ENCODE measurements around the gene ACKR3.

The ACKR3 gene

DNA sequence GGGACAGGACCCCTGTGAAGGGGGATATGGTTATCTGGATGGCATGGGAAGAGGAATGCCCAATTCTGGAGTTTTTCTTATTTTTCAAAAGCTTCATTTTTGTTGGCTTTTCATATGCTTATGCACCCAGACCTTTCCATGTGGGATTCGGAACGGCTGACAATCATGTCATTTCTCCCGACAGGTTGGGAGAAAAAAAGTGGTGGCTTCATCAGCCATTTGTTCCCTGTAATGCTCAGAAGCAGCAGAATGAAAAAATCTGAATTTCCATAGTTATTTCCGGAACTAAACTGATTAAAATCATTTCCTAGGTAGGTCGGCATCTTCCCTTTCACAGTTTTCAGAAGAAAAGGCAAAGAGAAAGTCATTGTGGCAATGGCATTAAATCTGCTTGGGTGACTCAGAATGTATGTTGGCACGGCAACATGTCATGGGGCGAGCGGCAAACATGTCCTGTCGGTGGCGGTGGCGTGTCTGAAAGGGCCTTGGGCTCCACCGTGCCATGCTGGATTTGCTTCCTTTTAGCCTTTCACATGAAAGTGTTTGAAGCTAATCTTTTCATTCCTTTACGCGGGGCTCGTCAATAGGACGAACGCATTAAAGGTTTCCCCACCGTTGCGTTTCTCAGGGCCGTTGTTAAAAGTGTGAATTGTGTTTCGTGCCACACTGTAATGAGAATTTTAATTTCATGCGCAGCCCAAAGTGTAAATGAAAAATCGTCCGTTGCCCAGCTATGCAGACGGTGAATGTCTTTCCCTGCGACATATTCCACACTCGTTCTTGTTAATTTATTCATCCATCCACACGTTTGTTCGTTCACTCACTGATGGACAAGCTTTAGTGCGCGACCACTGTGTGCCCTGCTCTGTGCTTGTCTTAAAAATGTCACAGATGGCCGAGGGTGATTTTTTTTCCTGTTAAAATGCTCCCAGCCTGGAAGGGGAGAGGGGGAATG, 18.5 kb downstream of the ACKR3 start:
- no peak for DNase-seq

GRCh38 chr2:236588932-236589592, 19.4 kb downstream of the ACKR3 start:
- no peak for DNase-seq

GRCh38 chr2:236590846-236591245, 21.2 kb downstream of the ACKR3 start:
- DNase-seq, result no peak

GRCh38 chr2:236592821-236593220, 23.2 kb downstream of the ACKR3 start:
- DNase-seq, result no peak

DNA sequence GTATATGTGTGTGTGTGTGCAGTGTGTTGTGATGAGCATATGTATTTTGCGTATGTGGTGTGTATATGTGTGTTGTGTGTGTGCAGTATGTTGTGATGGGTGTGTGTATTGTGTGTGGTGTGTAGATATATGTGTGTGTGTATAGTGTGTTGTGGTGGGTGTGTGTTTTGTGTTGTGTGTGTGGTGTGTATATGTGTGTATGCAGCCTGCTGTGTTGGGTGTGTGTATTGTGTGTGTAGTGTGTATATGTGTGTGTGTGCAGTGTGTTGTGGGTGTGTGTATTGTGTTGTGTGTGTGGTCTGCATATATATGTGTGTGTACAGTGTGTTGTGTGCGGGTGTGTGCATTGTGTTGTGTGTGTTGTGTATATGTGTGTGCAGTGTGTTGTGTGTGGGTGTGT, 23.9 kb downstream of the ACKR3 start:
- DNase-seq, result no peak

DNA sequence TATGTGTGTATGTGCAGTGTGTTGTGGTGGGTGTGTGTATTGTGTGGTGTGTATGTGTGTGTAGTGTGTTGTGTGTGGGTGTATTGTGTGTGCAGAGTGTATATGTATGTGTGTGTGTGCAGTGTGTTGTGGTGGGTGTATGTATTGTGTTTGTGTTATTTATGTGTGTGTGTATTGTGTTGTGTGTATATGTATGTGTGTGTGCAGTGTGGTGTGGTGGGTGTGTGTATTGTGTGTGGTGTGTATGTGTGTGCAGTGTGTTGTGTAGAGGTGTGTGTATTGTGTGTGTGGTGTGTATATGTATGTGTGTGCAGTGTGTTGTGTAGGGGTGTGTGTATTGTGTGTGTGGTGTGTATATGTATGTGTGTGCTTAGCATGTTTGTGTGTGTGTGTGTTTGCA, 24.3 kb downstream of the ACKR3 start:
- no peak for DNase-seq

DNA sequence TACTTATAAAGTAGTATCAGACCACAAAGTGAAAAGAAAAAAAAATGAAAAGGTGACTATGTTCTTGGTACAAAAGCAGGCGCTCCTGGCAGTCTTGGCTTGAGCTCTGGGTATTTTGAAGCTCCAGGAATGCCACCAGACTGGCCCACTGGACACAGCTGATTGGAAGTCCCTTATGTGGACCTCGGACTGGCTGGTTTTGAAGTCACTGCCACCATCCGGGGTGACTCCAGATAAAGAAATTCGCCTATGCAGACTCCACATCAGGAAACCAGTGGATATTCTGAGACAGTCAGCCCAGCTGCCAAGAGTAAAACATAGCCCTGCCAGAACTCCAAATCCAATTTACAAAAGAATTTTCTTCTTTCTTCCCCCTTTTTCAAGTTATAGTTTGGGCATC, 28.0 kb downstream of the ACKR3 start:
- no peak for DNase-seq

DNA sequence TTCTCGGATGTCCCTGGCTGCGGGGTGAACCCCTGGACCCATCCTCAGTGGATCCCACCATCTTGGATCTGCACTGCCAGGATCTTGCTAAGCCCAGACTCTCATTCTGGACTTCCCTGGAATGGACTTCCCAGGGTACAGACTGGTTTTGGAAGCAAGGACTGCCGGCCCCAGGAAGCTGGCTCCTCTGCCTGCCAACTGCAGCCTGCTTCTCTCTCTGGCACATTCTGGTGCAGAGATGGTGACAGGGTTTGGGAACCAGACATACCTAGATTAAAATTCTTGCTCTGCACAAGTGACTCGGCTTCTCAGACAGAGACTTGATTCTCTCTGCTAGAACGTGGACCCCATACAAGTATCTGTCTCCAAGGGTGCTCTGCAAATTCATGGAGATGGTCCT, 29.4 kb downstream of the ACKR3 start:
- peak; percentile 35 to 74 for DNase-seq

GRCh38 chr2:236600158-236600557, 30.5 kb downstream of the ACKR3 start:
- DNase-seq, result no peak

DNA sequence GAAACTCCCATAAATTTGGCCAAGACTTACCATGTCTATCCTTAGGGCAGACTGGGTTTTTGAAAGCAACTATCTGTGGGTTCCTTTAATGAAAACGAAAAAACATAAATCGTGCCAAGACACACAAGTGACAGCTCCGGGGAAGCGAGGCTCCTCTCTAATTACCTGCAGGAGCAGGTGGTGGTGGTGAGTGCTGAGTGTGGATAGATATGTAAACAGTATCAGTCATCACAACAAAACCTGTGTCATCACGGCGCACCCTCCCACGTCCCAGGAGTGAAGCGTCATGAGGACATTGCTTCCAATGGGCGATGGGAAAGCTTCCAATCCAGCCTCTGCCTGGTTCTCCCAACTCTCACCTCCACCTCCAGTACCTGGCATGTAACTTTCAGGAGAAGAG, 31.3 kb downstream of the ACKR3 start:
- no peak for DNase-seq

GRCh38 chr2:236601316-236602202, 31.9 kb downstream of the ACKR3 start:
- no peak for DNase-seq

GRCh38 chr2:236602678-236603077, 33.1 kb downstream of the ACKR3 start:
- DNase-seq, result no peak

DNA sequence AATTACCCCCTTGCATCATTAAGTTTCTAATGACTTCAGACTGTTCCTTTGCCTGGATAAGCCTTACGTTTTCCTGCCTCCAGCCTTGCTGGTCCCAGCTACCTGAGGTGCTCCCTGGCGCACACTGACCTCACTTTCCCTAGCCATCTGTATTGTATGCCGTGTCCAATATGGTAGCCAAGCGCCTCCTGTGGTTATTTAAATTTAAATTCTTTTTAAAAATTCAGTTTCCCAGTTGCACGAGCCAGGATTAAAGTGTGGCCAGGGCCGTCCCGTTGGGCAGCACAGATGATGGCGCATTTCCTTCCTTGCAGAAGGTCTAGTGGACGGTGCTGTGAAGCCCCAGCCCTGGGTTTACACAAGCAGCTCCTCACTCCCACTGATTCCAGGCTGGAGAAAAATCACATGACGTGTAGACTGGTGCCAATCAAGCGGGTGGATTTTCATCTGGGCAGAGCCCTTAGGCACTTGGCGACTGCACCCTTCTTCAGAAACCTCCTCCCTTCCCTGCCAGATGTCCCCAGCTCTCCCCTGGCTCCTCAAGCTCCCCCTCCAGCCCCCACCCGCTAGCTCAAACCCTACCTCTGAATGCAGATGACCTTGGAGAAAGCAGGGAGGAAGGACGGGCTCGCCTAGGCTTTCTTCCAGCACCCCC, 33.9 kb downstream of the ACKR3 start:
- DNase-seq, result no peak

DNA sequence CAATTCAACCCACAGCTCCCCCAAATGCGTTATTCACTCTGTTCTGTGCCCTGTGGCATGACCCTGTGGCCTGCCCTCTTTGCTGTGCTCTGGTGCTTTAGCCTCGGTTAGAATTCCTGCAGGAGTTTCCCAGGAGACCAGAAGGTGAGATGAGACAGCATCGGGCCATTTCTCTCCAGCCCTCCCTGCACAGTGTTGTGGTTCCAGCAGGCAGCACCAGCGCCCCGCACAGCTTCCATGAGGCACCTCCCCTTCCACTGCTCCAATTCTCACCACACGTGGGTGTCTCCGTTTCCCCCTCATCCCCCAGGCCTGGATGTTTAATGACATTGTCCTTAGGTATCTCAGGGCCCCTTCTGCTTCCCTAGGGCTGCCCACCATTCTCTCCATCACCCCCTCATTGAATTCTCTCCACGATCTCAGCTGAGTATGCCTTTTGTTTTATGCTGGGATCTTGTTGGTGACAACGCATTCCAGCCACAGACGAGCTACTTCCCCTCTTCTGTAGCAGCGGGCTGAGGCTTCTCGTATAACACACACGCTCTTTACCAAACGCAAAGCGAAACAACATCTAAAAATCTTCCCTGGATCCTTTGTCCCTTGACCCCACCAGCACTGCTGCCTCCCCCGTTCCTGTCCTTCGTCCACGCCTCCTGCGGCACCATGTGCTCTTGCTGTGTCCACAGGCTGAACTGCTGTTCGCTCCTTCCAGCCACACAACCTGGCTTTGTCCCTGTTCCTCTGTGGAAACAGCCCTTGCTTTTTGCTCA, 35.1 kb downstream of the ACKR3 start:
- DNase-seq, result no peak

DNA sequence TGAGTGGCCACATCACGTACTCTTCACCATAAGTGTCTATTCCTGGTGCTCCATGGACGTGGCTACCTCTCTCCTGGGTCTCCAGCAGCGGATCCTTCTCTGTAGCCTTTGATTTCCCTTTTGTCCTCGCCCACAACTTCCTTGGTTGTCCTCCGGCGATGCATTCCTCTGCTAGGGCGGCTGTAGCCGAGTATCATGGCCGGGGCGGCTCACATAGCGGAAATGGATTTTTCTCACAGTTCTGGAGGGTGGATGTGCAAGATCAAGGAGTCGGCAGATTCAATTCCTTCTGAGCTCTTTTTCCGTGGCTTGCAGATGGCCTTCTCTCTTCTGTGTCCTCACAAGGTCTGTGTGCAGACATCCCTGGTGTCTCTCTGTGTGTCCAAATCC, 35.7 kb downstream of the ACKR3 start:
- DNase-seq, result no peak

DNA sequence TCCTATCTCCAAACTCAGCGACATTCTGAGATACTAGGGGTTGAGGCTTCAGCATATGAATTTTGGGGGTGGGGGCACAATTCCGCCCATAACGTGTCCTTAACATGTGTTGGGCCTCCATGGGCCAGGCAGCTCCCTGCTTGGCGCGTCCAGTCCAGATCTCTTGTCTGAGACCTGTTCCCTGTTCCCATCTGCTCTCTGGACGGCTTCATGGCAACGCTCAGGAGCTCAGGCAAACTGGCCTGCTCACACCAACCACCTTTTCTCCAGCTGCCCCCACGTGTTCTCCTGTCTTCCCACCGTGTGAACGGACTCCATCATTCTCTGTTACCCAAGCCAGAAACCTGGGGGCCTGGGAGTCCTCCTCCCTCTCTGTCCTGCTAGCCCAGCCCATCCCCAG, 36.4 kb downstream of the ACKR3 start:
- no peak for DNase-seq

DNA sequence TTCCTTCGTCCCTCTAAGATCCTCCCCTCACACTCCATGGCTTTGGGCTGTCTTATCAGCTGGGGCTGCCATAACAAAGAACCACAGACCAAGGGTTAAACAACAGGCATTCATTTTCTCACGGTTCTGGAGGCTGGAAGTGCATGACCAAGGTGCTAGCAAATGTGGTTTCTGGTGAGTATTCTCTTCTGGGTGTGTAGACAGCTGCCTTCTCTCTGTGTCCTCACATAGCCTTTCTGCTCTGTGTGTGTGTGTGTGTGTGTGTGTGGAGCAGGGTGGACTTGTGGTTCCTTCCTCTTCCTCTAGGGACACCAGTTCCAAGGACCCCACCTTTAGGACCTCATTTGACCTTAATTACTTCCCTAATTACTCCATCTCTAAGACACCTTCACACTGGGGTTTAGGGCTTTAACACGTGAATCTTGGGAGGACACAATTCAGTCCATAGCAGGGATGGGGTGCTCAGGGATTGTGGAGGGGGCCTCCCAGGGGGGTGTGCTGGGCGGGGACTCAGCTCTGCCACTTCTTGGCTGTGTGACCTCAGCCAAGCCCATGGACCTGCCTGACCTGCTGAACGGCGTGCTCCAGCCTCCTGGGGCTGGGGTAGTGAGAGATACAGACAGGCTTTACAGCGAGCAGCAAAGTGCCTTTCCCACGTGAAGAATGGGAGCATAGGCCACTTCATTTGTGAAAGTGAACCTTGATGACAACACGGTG, 38.0 kb downstream of the ACKR3 start:
- no peak for DNase-seq

DNA sequence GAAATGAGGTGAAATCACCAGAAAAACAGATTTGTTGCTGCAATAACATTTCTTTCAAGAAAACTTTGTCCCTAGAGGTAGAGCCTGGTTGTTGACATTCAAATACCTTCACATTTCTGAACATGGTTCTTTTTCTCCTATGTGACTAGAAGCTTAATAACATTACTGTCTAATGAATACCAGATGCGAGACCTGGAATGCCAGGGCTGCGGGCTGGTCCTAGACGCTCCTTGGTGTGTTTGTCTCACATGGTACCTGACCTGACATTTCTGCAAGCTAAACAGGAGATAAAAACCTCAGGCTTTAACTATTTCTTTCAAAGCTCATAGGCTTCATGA, 38.5 kb downstream of the ACKR3 start:
- no peak for DNase-seq

- DNase-seq, result no peak
Measured at GRCh38 chr2:236608710-236609109, 39.1 kb downstream of the ACKR3 start.

DNA sequence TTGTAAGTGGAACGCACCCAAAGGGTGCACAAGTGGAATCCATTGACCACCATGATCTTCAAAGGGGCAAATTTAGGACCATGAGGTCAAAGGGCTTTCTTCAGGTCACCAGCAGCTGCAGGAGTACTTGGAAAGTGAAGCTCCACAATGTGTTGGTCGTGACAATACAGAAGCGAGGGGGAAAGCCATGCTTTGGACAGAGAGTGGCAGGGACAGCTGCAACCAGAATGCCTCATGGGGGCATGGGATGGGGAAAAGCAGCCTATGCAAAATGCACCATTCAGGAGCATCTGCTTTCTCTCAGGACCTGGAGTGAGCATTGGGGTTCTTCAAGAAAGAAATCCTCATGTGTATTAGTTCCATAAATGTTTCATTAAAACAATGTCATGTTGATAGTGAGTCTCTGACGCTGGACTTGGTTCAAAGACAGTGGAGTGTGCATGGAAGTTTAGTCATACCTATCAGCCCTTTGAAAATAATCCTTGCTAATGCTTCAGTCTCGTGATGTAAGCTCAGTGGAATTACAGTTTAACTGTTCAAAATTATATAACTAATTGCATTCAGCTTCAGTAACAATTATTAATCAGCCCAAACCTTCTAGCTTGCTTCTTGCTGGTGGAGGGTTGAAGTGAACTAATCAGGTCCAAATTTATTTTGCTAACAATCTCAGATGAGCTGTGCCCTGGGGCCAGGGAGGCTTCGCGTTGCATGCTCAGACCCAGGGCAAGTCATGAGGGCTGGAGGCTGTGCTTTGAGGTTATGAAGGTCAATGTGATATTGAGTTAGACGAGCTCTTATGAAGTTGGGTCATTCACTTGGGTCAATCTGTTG, 41.6 kb downstream of the ACKR3 start:
- no peak for DNase-seq
